ENCODE data around the gene LRRC52.
"Not testable (repeated sequence)": the region's sequence is repeated elsewhere in the genome, so short reads cannot be mapped to it uniquely, and the experiment has no call there.

Gene LRRC52

DNA sequence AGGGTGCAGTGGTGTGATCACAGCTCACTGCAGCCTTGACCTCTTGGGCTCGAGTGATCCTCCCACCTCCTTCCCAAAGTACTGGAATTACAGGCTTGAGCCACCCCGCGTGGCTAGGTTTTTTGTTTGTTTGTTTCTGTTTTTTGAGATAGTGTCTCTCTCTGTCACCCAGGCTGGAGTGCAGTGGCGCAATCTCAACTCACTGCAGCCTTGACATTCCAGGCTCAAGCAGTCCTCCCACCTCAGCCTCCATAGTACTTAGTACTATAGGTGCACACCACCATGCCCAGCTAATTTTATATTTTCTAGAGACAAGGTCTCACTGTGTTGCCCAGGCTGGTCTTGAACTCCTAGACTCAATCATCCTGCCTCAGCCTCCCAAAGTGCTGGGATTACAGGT lies 47.6 kb downstream of the LRRC52 start:
- DNase-seq: not testable (repeated sequence)

DNA sequence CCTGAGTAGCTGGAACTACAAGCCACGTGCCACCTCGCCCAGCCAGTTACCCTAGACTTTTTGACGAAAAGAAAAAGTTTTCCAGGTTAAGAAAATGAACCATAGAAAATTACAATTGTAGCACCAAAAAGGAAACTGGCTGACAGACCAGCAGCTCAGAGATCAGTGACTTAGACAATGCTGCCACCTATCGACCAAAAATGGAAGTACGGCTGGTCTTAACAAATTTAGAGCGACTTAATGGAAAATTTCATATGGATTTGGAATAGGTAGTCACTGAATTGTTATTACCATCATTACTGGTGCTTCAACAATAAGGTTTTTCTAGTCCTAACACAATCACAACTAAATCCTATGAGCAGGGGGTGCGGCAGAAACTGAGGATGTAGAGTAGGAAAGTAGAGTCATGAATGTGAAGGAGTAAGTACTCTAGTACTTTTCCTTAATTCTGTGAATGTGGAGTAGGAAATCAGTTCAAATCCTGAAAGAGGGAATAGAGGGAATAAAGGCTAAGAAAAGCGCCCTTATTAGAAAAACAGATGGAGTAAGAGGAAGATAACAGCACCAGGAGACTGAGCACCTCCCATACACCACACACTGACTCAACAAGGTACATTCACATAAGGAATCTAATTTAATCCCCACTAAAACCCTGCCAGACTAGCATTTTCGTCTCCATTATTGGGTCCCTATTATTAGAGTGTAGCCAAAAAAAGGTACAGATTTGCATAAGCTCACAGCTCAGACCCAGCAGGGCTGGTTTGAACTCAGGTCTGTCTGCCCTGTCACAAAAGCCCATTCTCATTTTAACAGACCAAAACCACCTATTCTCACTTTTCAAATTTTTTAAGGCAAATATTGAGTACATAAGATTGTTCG lies 49.4 kb downstream of the LRRC52 start:
- DNase-seq: peak; percentile 55

DNA sequence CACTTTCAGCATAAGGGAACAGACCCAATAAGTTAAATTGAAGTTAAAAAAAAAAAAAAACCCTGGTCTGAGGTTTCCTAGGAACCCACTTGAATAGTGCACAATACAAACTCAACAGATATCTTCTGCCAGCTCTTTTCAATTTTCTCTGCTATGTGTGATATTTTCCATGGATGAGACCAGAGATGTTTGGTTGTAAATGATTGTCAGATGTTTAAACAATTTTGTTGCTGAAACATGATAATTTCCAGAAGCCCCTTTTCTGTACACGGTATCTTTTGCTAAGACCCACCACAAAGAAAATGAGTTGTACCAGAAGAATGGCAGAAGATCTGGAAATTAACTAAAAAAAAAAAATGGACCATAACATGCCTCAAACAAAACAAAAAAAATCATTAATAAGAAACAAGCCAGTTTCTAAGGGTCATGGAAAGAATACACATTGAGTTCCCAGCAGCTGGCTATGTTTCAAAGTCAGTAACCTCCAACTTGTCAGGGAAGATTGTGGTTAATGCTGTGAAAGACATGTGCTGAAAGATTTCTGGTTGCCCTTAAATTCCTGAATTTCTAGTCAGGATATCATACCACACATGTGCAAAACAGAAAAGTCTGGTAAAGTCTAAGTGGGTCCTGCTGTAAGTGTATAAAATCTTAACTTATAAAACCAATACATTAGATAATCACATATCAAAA lies 51.6 kb downstream of the LRRC52 start:
- no peak for DNase-seq

DNA sequence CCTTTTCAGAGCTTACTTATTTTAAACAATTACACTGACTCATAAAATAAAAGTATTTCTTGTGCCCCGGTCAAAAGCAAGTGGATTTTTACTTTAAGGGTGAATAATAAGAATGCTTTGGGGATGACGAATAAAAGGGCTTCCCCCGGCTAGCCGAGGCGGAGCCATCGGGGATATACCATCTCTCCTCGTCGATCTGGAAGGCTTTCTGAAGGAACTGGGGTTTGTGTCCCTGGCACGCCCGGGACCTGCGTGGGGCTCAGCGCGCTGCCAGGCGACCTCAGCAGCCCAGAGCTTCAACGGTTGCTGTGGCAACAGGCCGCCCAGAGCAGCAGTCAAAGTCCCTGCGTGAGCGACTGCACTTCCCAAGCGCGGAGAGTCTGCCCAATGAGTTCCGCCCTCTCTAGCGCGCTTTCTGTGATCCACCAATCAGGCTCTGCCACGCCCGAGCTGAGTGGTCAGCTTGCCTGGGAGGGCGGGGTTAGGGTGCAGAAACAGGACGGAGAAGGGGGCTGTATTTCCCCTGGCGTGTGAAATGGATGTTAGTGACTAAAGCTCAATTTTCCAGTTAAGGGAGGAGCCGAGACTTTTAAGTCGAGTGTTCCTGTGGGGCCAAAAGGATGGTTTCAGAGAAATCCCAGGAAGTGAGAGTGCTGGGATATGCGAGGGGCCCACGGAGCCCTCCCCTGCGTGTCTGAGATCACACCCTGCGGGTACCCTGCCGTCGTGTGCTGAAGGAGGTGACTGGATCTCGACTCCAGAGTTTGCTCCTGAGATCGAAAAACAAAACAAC lies 54.3 kb downstream of the LRRC52 start:
- peak; percentile 98 for DNase-seq

DNA sequence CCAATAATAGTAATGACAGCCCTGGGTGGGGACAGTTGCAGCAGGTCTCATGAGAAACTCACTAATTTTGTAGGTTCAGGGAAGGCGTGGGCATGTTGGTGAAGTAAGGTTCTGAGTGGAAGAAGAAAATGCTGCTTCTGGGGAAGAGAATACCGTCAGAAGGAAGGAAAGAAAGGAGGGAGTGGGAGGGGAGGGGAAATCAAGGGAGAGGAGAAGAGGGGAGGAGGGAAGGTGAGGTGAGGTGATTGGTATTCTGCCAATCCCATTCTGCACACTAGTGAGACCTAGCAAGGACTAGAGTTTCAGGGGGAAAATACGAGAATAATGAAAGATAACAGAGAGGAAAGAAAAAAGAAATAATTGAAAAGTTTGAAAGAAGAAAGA lies 54.9 kb downstream of the LRRC52 start:
- DNase-seq: peak; percentile 2

DNA sequence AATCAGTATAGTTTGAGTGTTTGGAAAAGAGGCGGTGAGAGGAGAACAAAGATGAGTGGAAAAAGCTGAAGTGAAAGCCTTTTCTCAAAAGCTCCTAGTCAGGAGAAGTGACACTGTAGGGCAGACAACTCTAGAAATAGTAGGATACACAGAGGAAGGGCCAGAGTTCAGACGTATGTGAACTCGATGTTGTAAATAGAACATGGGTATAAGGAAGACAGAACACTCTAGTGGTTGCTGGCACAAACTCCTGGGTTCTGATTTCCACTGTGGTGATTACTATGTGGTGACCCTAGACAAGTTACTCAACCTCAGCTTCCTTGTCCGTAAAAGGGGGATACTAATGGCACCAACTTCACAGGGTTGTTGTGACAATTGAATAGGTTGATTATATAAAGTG lies 57.0 kb downstream of the LRRC52 start:
- no peak for DNase-seq

DNA sequence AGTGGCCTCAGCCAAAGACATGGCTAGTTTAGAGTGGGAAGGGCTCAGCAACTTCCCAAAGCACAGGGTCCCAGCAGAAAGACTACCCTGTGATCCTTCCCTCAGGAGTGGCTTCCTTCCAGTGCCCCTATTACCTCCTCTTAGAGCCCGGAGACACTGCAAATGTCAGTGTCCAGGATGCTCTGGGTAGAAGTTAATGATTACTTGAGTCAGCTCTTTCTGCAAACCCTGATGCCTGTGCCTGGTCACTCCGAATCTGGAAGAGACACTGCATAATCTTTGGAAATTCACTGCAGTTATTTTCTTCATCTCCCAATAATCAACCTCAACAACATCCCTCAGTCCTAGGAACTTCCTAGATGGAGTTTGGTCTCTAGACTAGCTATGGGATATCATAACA lies 60.0 kb downstream of the LRRC52 start:
- no peak for DNase-seq

DNA sequence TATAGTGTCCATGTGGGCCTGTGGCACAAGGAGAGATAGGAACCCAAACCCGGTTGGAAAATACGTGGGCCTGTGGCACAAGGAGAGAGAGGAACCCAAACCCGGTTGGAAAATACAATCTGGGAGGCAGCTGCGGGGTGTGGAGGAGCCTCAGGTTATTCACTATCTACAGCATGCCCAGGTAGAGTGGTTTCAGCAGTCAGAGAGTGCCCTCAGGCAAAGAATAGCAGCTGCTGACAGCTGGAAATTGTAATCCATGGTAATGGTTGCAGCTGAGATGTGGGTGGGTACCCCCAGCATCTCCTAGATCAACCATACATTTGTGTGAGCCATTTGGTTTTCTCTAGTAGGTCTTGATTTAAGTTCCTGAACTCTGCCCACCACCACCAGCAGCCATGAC lies 61.4 kb downstream of the LRRC52 start:
- DNase-seq: no peak

DNA sequence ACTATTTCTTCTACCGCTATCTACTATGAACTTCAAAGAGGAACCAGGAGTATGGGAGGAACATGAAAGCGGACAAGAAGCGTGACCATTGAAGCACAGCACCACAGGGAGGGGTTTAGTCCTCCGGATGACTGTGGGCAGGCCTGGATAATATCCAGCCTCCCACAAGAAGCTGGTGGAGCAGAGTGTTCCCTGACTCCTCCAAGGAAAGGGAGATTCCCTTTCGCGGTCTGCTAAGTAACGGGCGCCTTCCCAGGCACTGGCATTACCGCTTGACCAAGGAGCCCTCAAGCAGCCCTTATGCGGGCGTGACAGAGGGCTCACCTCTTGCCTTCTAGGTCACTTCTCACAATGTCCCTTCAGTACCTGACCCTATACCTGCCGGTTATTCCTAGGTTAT lies 62.9 kb downstream of the LRRC52 start:
- DNase-seq: not testable (repeated sequence)

DNA sequence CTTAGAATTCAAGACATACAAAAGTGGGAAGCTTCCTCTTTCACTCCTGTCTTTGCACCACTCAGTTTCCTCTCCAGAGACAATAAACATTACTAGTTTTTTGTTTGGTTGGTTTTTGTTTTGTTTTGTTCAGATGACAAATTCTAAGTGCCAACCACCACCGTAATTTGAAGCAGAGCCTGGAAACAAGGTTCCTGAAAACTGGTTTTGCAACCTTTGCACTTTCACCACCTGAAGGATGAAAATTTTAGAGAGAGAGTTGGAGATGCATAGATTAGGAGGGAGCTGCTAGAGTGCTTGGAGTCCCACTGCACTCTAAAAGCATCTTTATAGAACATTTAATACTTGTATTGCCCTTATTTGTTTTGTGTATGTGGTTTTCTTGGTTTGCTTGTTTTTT lies 67.1 kb downstream of the LRRC52 start:
- DNase-seq: no peak

DNA sequence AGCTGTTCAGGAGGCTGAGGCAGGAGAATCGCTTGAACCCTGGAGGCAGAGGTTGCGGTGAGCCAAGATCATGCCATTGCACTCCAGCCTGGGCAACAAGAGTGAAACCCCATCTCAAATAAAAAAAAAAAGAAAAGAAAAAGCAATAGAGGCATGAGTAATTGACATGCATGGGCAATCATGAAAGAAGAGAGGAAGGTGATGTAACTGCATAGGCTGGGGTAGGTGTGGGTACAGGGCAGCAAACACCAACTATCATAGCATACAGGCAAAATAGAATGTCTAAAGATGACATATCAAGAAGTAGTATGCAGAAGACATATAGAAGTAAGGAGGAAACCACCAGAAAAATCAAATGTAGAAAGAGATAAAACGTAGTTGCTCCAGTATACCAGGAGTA lies 68.3 kb downstream of the LRRC52 start:
- DNase-seq: no peak
